Neural cell (in vitro differentiated cells): ENCODE data around the gene NDUFA8. TPM values are rescaled to one million over a fixed set of nuclear protein-coding genes. Genes with fewer than 3 reads are reported as not detected.

Experiments
- H2AFZ ChIP-seq: fragments of 200-600, 300-800 bp; sonication (generic), shearing (Covaris generic); 2 replicates; pipeline ENCODE4 v1.6.0; 2014; ENCODE audit warnings: low read depth, mild to moderate bottlenecking, antibody characterized with exemption, low read length, moderate library complexity
- H3F3A ChIP-seq: fragments of 200-600 bp; shearing (Covaris generic); 2 replicates; pipeline ENCODE4 v1.6.1; 2016; ENCODE audit warnings: mild to moderate bottlenecking, moderate library complexity, mixed read lengths, antibody characterized with exemption, low read length; ENCODE audit not compliant: insufficient read depth, poor library complexity, severe bottlenecking
- H3K27ac ChIP-seq: fragments of 200-600, 300-800 bp; sonication (generic), shearing (Covaris generic); 2 replicates; pipeline ENCODE4 v1.5.1; 2014; ENCODE audit warnings: mild to moderate bottlenecking, low read length, moderate library complexity
- H3K27me3 ChIP-seq: fragments of 300-800, 200-600 bp; sonication (generic), shearing (Covaris generic); 2 replicates; pipeline ENCODE4 v1.6.0; 2014; ENCODE audit warnings: mild to moderate bottlenecking, low read depth, low read length, moderate library complexity; ENCODE audit not compliant: insufficient read depth
- H3K36me3 ChIP-seq: fragments of 300-800, 200-600 bp; sonication (generic), shearing (Covaris generic); 2 replicates; pipeline ENCODE4 v1.5.1; 2014; ENCODE audit warnings: mild to moderate bottlenecking, antibody characterized with exemption, low read length, moderate library complexity; ENCODE audit not compliant: insufficient read depth
- H3K4me2 ChIP-seq: fragments of 300-800, 200-600 bp; sonication (generic), shearing (Covaris generic); 2 replicates; pipeline ENCODE4 v1.6.0; 2014; ENCODE audit warnings: mild to moderate bottlenecking, low read length
- H3K4me3 ChIP-seq: fragments of 300-800, 200-600 bp; sonication (generic), shearing (Covaris generic); 2 replicates; pipeline ENCODE4 v1.5.1; 2014; ENCODE audit warnings: mild to moderate bottlenecking, low read length, moderate library complexity
- H3K79me2 ChIP-seq: fragments of 200-600 bp; shearing (Covaris generic); replicated peaks from 2 replicates; pipeline ENCODE4 v1.6.0; 2014; ENCODE audit warnings: mild to moderate bottlenecking, low read length, moderate library complexity; ENCODE audit not compliant: insufficient read depth
- H3K9ac ChIP-seq: fragments of 300-800, 200-600 bp; sonication (generic), shearing (Covaris generic); 2 replicates; pipeline ENCODE4 v1.6.1; 2016; ENCODE audit warnings: mild to moderate bottlenecking, low read length, mixed read lengths
- H3K9me2 ChIP-seq: fragments of 200-600 bp; shearing (Covaris generic); 2 replicates; pipeline ENCODE4 v1.6.1; 2016; ENCODE audit warnings: mild to moderate bottlenecking, low read length, mixed read lengths; ENCODE audit not compliant: insufficient read depth
- H3K9me3 ChIP-seq: fragments of 200-600, 300-800 bp; sonication (generic), shearing (Covaris generic); 2 replicates; pipeline ENCODE4 v1.6.1; 2016; ENCODE audit warnings: mild to moderate bottlenecking, mixed run types, low read length, moderate library complexity, mixed read lengths
- H4K20me1 ChIP-seq: fragments of 200-600 bp; shearing (Covaris generic); 2 replicates; pipeline ENCODE4 v1.6.1; 2016; ENCODE audit warnings: mild to moderate bottlenecking, mixed run types; ENCODE audit not compliant: insufficient read depth
- CTCF ChIP-seq: fragments of 450-650 bp; IDR thresholded peaks from 2 replicates; pipeline ENCODE4 v1.5.1; 2014; ENCODE audit warnings: antibody characterized with exemption, mild to moderate bottlenecking, moderate library complexity; ENCODE audit not compliant: poor library complexity, severe bottlenecking
- EP300 ChIP-seq: fragments of 450-650 bp; conservative IDR thresholded peaks from 2 replicates; pipeline ENCODE4 v1.6.1; 2014; ENCODE audit warnings: antibody characterized with exemption, mild to moderate bottlenecking, moderate library complexity; ENCODE audit not compliant: poor library complexity, severe bottlenecking
- EZH2 ChIP-seq: fragments of 200-600, 300-800 bp; shearing (Covaris generic), sonication (generic); IDR thresholded peaks from 2 replicates; pipeline ENCODE4 v1.6.1; 2014; ENCODE audit warnings: antibody characterized with exemption, low read length, borderline replicate concordance, mild to moderate bottlenecking; ENCODE audit not compliant: insufficient read depth, poor library complexity, severe bottlenecking
- MXI1 ChIP-seq: fragments of 450-650 bp; conservative IDR thresholded peaks from 2 replicates; pipeline ENCODE4 v1.6.1; 2014; ENCODE audit warnings: antibody characterized with exemption, mild to moderate bottlenecking; ENCODE audit not compliant: poor library complexity, severe bottlenecking
- POLR2AphosphoS5 ChIP-seq: IDR thresholded peaks from 2 replicates; pipeline ENCODE4 v1.6.1; 2012
- RAD21 ChIP-seq: fragments of 450-650 bp; conservative IDR thresholded peaks from 2 replicates; pipeline ENCODE4 v1.6.1; 2014; ENCODE audit warnings: antibody characterized with exemption, mild to moderate bottlenecking, moderate library complexity
- REST ChIP-seq: IDR thresholded peaks from 2 replicates; pipeline ENCODE4 v1.6.1; 2012; ENCODE audit warnings: borderline replicate concordance
- SMC3 ChIP-seq: fragments of 450-650 bp; conservative IDR thresholded peaks from 2 replicates; pipeline ENCODE4 v1.6.1; 2014; ENCODE audit warnings: antibody characterized with exemption, mild to moderate bottlenecking, moderate library complexity; ENCODE audit not compliant: poor library complexity
- TAF1 ChIP-seq: IDR thresholded peaks from 2 replicates; pipeline ENCODE4 v1.6.1; 2012; ENCODE audit warnings: low read depth
- polyA plus RNA-seq: library from polyadenylated mRNA; depleted of rRNA; stranded (reverse); fragments of >200 nt; gene quantifications from 2 replicates; pipeline ENCODE4 v1.2.3, GENCODE V29; 2014

NDUFA8 gene
- polyA plus RNA-seq, 1 donor from 2014 or later, result 65.0 TPM

GRCh38 chr9:122195875-122196274, 36.3 kb upstream of the NDUFA8 start:
- H3F3A ChIP-seq, result no peaks in the 10 kb centered on the region
- no peaks in the 10 kb centered on the region for H3K27me3 ChIP-seq

GRCh38 chr9:122193651-122194050, 34.1 kb upstream of the NDUFA8 start:
- Histone ChIP-seq H3K27ac (no peak overlapping the region), H3F3A (no peaks in the 10 kb centered on the region), H3K9me3 (no peaks in the 10 kb centered on the region), H4K20me1 (no peaks in the 10 kb centered on the region), H3K9ac (no peak overlapping the region), H3K4me2 (no peak overlapping the region), H3K79me2 (no peaks in the 10 kb centered on the region), H3K27me3 (no peaks in the 10 kb centered on the region), H3K4me3 (no peak overlapping the region), H3K9me2 (no peaks in the 10 kb centered on the region), H3K36me3 (no peaks in the 10 kb centered on the region), H2AFZ (no peak overlapping the region)
- TF ChIP-seq EP300 (no peak), POLR2AphosphoS5 (no peak), RAD21 (no peak), MXI1 (no peak), TAF1 (no peak), EZH2 (no peak), CTCF (no peak), REST (no peak), SMC3 (no peak)

More at GRCh38 chr9:122195875-122196274, 36.3 kb upstream of the NDUFA8 start:
- Histone ChIP-seq H3K9me3 (no peaks in the 10 kb centered on the region), H3K79me2 (no peaks in the 10 kb centered on the region), H3K4me3 (no peak overlapping the region), H3K36me3 (no peaks in the 10 kb centered on the region), H3K9ac (no peak overlapping the region), H3K9me2 (no peaks in the 10 kb centered on the region), H3K27ac (no peak overlapping the region), H3K4me2 (no peak overlapping the region), H2AFZ (no peak overlapping the region), H4K20me1 (no peaks in the 10 kb centered on the region)
- TF ChIP-seq TAF1 (no peak), EP300 (no peak)
